Measurements from ENCODE around the gene WDR70. TPM values are rescaled to one million over a fixed set of nuclear protein-coding genes. Genes with fewer than 3 reads are reported as not detected.

Gene WDR70
- total RNA-seq, 2 experiments from 2014 or later: 24.5 to 34.6 TPM

DNA sequence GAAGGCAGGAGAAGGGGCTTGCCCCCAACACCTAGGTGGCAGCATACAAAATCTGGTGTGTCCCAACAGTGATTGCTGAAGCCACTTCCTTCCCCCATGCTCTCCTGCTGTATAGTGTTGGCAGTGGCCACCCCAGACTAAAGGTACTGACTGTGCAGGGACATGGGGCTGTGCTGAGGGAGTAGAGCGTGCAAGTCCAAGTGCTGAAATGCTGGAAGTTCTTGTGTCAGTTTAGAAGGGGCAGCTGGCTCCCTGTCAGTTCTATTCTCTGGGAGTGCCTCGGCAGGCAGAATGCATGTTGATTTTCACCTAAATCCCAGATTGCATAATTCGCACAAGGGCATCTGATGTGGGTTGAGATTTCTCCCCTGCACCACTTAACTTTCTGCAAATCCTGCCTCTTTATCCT, 392.1 kb downstream of the WDR70 start:
- no peak overlapping the region for H3K4me3 Mint-ChIP-seq
- POLR2A ChIA-PET: no interaction called here
- CTCF ChIA-PET: no interaction called here

DNA sequence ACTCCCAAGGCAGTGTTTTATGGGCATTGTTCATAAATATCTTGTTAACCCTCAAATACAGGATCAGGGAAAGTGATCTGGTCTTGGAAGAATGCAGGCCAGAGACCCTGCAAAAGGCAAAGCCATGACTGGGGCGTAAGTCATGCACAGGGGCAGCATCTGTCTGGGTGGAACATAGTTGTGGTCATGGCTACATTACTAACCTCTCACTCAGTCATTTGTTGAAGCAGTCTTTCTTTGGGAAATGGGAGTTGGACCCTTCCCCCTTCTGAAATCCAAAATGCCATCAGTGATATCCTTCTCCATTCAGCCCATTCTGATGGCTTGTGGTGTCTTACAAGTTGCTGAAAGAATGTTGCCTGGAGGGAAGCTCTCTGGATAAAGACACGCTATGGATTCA, 392.6 kb downstream of the WDR70 start:
- Histone ChIP-seq H3K9me3 (ENCODE audit: control insufficient read depth in 1 of 2, insufficient read depth in 1 of 2, low read length in 2 of 2) (peaks cover 9 to 13% of the 10 kb centered on the region in 2 experiments), H3K27ac (ENCODE audit: low read depth in 1 of 2, low read length in 2 of 2) (no peak overlapping the region), H3K36me3 (ENCODE audit: insufficient read depth, low read length) (no peaks in the 10 kb centered on the region), H3K4me1 (ENCODE audit: insufficient read depth, low read length) (no peaks in the 10 kb centered on the region), H3K27me3 (ENCODE audit: control insufficient read depth in 1 of 2, insufficient read depth in 2 of 2, low read length in 2 of 2) (no peaks in the 10 kb centered on the region), H3K4me3 (ENCODE audit: low read length) (no peak overlapping the region)
- Mint-ChIP-seq H3K4me1 (ENCODE audit: low read depth) (no peaks in the 10 kb centered on the region), H3K9me3 (peaks cover 11% of the 10 kb centered on the region), H3K4me3 (no peak overlapping the region), H3K27me3 (peaks cover 11% of the 10 kb centered on the region), H3K36me3 (ENCODE audit: low read depth) (no peaks in the 10 kb centered on the region), H3K27ac (no peak overlapping the region)
- no peak for TF ChIP-seq CTCF (IDR thresholded peaks at IDR 0.05)
- POLR2A ChIA-PET: no interaction called here
- no peak for ATAC-seq (ENCODE audit: poor library complexity)
- intact Hi-C loops (cut with DNase I, micrococcal nuclease): no loop called here
- CTCF ChIA-PET: no interaction called here
- DNase-seq: no peak

More for the DNA sequence above, 392.1 kb downstream of the WDR70 start:
- no peak overlapping the region for H3K27ac Mint-ChIP-seq
- Histone ChIP-seq H3K9me3 (ENCODE audit: control insufficient read depth in 1 of 2, insufficient read depth in 1 of 2, low read length in 2 of 2) (peaks cover 9 to 12% of the 10 kb centered on the region in 2 experiments), H3K4me3 (ENCODE audit: low read length) (no peak overlapping the region), H3K27ac (ENCODE audit: low read depth in 1 of 2, low read length in 2 of 2) (no peak overlapping the region), H3K27me3 (ENCODE audit: control insufficient read depth in 1 of 2, insufficient read depth in 2 of 2, low read length in 2 of 2) (no peaks in the 10 kb centered on the region), H3K36me3 (ENCODE audit: insufficient read depth, low read length) (no peaks in the 10 kb centered on the region), H3K4me1 (ENCODE audit: insufficient read depth, low read length) (no peaks in the 10 kb centered on the region)
- ATAC-seq (ENCODE audit: poor library complexity): no peak
- H3K9me3 Mint-ChIP-seq: peaks cover 11% of the 10 kb centered on the region
- DNase-seq: no peak
- no peak for TF ChIP-seq CTCF (IDR thresholded peaks at IDR 0.05)
- H3K36me3 Mint-ChIP-seq (ENCODE audit: low read depth): no peaks in the 10 kb centered on the region
- H3K4me1 Mint-ChIP-seq (ENCODE audit: low read depth): no peaks in the 10 kb centered on the region
- H3K27me3 Mint-ChIP-seq: peaks cover 11% of the 10 kb centered on the region
- intact Hi-C loops (cut with DNase I, micrococcal nuclease): no loop called here

GRCh38 chr5:37772255-37772654, 393.1 kb downstream of the WDR70 start:
- H3K9me3 ChIP-seq (ENCODE audit: control insufficient read depth in 1 of 2, insufficient read depth in 1 of 2, low read length in 2 of 2): peaks cover 9 to 16% of the 10 kb centered on the region in 2 experiments
- ATAC-seq (ENCODE audit: poor library complexity) (no peak), DNase-seq (no peak)
- no peaks in the 10 kb centered on the region for H3K4me1 Mint-ChIP-seq (ENCODE audit: low read depth)
- ChIA-PET POLR2A (no interaction called here), CTCF (no interaction called here)
- H3K4me1 ChIP-seq (ENCODE audit: insufficient read depth, low read length): no peaks in the 10 kb centered on the region
- intact Hi-C loops (cut with DNase I, micrococcal nuclease): no loop called here
- TF ChIP-seq CTCF (IDR thresholded peaks at IDR 0.05): no peak
- no peak overlapping the region for H3K4me3 Mint-ChIP-seq
- H3K27me3 ChIP-seq (ENCODE audit: control insufficient read depth in 1 of 2, insufficient read depth in 2 of 2, low read length in 2 of 2): no peaks in the 10 kb centered on the region
- no peak overlapping the region for H3K27ac ChIP-seq (ENCODE audit: low read depth in 1 of 2, low read length in 2 of 2)
- H3K36me3 ChIP-seq (ENCODE audit: insufficient read depth, low read length): no peaks in the 10 kb centered on the region
- peaks cover 11% of the 10 kb centered on the region for H3K27me3 Mint-ChIP-seq
- no peak overlapping the region for H3K27ac Mint-ChIP-seq
- no peaks in the 10 kb centered on the region for H3K36me3 Mint-ChIP-seq (ENCODE audit: low read depth)
- H3K9me3 Mint-ChIP-seq: peaks cover 11% of the 10 kb centered on the region
- H3K4me3 ChIP-seq (ENCODE audit: low read length): no peak overlapping the region
